Thymus (tissue), 11 donors: ENCODE results near the gene CASK. TPM values are rescaled to one million over a fixed set of nuclear protein-coding genes. Genes with fewer than 3 reads are reported as not detected.

ENCODE experiments used
- DNase-seq, 9 donors: peaks; one replicate each; pipeline ENCODE4 v3.0.0-alpha.2; 2013; ENCODE audit warnings: low spot score in 9 of 9, low read depth in 6 of 9, missing footprints in 1 of 9
- H3K27ac ChIP-seq, 2 donors: one replicate each; pipeline ENCODE4 v1.5.1; 2013; ENCODE audit warnings: control low read depth in 1 of 2, low read depth in 1 of 2, low read length in 1 of 2, mild to moderate bottlenecking in 1 of 2, moderate library complexity in 1 of 2
- H3K27me3 ChIP-seq, 2 donors: one replicate each; pipeline ENCODE4 v1.5.1; 2013; ENCODE audit warnings: low read length in 1 of 2; ENCODE audit not compliant: control insufficient read depth in 2 of 2, insufficient read depth in 1 of 2
- H3K36me3 ChIP-seq, 2 donors: one replicate each; pipeline ENCODE4 v1.5.1; 2013; ENCODE audit warnings: low read length in 1 of 2, mild to moderate bottlenecking in 1 of 2, moderate library complexity in 1 of 2; ENCODE audit not compliant: control insufficient read depth in 2 of 2, insufficient read depth in 2 of 2
- H3K4me1 ChIP-seq, 2 donors: one replicate each; pipeline ENCODE4 v1.5.1; 2013; ENCODE audit warnings: low read length in 2 of 2; ENCODE audit not compliant: control insufficient read depth in 2 of 2, insufficient read depth in 2 of 2
- H3K4me3 ChIP-seq, 2 donors: one replicate each; pipeline ENCODE4 v1.5.1; 2013; ENCODE audit warnings: low read length in 2 of 2, control low read depth in 1 of 2, mild to moderate bottlenecking in 1 of 2
- H3K9me3 ChIP-seq, 2 donors: one replicate each; pipeline ENCODE4 v1.5.1; 2013; ENCODE audit warnings: low read length in 1 of 2, mild to moderate bottlenecking in 1 of 2; ENCODE audit not compliant: control insufficient read depth in 2 of 2, insufficient read depth in 1 of 2
- WGBS: extraction: QIAGEN DNeasy Blood & Tissue Kit; methylation state at CpG from one replicate; pipeline ENCODE4 v1.1.7; 2013; 5-methylcytosine and 5-hydroxymethylcytosine counted together
- polyA plus RNA-seq: library from polyadenylated mRNA; stranded (reverse); fragments of 200-250 nt; gene quantifications from one replicate; pipeline ENCODE4 v1.2.3, GENCODE V29; 2013
- total RNA-seq: library from RNA; stranded (reverse); fragments of 120-200 nt; gene quantifications from one replicate; pipeline ENCODE4 v1.2.4, GENCODE V29; 2013
- donor health status: healthy.

Gene CASK
- total and polyA plus RNA-seq, 2 donors = 15.7 to 21.0 TPM

- no peak overlapping the region for H3K4me3 ChIP-seq
- no peak for DNase-seq
- H3K27me3 ChIP-seq = no peaks in the 10 kb centered on the region
- H3K27ac ChIP-seq = no peak overlapping the region
- H3K9me3 ChIP-seq = peaks cover 0 to 4% of the 10 kb centered on the region in 2 donors
- H3K36me3 ChIP-seq = peaks cover 0 to 3% of the 10 kb centered on the region in 2 donors
- no peaks in the 10 kb centered on the region for H3K4me1 ChIP-seq
These were observed 27.5 kb downstream of the CASK start for GRCh38 chrX:41895826-41896225.

DNA sequence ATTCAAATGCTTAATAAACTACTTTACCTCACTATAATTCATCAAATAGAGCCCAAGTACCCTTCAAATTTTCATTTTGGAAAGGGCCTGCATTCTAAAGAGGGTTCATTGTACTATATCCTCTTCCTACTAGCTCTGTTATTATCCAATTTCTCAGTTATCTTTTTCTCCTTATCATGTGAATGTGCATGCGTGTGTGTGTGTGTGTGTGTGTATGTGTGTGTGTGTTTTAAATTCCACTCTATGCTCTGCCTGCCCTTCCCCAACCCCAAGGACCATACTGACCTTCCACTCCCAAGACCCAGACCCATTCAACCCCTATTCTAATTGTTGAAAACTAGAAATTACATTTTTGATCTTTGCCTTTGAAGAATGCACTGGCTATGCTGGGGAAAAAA, 33.3 kb downstream of the CASK start:
- DNase-seq = no peak
- Histone ChIP-seq H3K9me3 (no peaks in the 10 kb centered on the region), H3K4me1 (no peaks in the 10 kb centered on the region), H3K36me3 (peaks cover 0 to 3% of the 10 kb centered on the region in 2 donors), H3K27ac (no peak overlapping the region), H3K27me3 (no peaks in the 10 kb centered on the region), H3K4me3 (no peak overlapping the region)
- 93% methylated on average over 1 of the region's 1 CpG for WGBS

- no peaks in the 10 kb centered on the region for H3K27me3 ChIP-seq
- H3K4me3 ChIP-seq = no peak overlapping the region
- WGBS = 91% methylated on average over 1 of the region's 1 CpG
- H3K36me3 ChIP-seq = peaks cover 0 to 3% of the 10 kb centered on the region in 2 donors
- no peak overlapping the region for H3K27ac ChIP-seq
- H3K9me3 ChIP-seq = no peaks in the 10 kb centered on the region
- no peak for DNase-seq
- no peaks in the 10 kb centered on the region for H3K4me1 ChIP-seq
These were observed 33.9 kb downstream of the CASK start for GRCh38 chrX:41889317-41890025.

DNA sequence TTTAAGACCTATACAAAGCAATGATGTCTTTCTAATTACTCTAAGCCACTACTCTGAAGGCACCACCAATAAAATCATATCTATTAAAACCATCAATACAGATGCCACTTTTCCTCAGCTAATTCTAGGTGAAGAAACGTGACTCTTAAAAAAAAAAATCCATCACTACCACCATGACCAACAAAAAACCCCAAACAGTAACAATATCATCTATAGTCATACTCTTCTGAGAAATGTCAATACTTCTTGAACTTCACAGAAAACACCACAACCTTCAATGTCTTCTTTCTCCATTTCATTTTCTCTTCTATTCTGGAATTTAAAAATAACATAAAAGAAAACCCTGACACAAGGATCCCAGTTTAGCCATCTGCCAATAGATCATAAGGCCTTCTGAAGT, 35.7 kb downstream of the CASK start:
- no peak overlapping the region for H3K27ac ChIP-seq
- H3K27me3 ChIP-seq = no peaks in the 10 kb centered on the region
- no peak overlapping the region for H3K4me3 ChIP-seq
- H3K4me1 ChIP-seq = no peaks in the 10 kb centered on the region
- DNase-seq = no peak
- no peaks in the 10 kb centered on the region for H3K36me3 ChIP-seq
- no peaks in the 10 kb centered on the region for H3K9me3 ChIP-seq
- WGBS = 100% methylated on average over 1 of the region's 1 CpG

GRCh38 chrX:41885724-41886123, 37.6 kb downstream of the CASK start:
- H3K9me3 ChIP-seq = no peaks in the 10 kb centered on the region
- DNase-seq = no peak
- H3K4me3 ChIP-seq = no peak overlapping the region
- no peak overlapping the region for H3K27ac ChIP-seq
- H3K4me1 ChIP-seq = no peaks in the 10 kb centered on the region
- H3K36me3 ChIP-seq = no peaks in the 10 kb centered on the region
- 97% methylated on average over 1 of the region's 1 CpG for WGBS
- no peaks in the 10 kb centered on the region for H3K27me3 ChIP-seq

GRCh38 chrX:41881166-41881565, 42.2 kb downstream of the CASK start:
- Histone ChIP-seq H3K27me3 (no peaks in the 10 kb centered on the region), H3K9me3 (no peaks in the 10 kb centered on the region), H3K27ac (no peak overlapping the region), H3K36me3 (no peaks in the 10 kb centered on the region), H3K4me3 (no peak overlapping the region), H3K4me1 (no peaks in the 10 kb centered on the region)
- DNase-seq = no peak
- WGBS = 60% methylated on average over 1 of the region's 1 CpG

DNA sequence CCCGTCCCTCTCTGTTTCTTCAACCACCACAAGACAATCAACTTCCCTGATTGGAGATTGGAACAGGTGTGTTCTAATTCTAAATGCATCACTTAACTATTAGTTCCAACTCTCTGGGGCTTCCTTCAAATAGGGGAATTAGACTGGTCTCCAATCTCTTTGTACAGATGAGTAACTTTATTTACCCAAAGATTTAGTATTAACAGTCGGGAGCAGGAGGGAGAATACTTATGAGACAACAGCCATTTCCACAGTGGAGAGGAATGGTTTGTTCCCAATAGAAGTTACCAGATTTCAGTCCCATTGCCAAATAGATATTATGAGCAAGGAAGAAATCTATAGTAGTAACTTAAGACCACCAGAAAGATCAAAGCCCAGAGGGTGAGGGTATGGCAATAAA, 46.2 kb downstream of the CASK start:
- no peak for DNase-seq
- Histone ChIP-seq H3K36me3 (no peaks in the 10 kb centered on the region), H3K4me1 (no peaks in the 10 kb centered on the region), H3K27ac (no peak overlapping the region), H3K4me3 (no peak overlapping the region), H3K9me3 (no peaks in the 10 kb centered on the region), H3K27me3 (no peaks in the 10 kb centered on the region)
- WGBS = 59% methylated on average over 2 of the region's 2 CpGs

GRCh38 chrX:41875142-41875541, 48.2 kb downstream of the CASK start:
- Histone ChIP-seq H3K27ac (no peak overlapping the region), H3K4me3 (no peak overlapping the region), H3K27me3 (no peaks in the 10 kb centered on the region), H3K9me3 (no peaks in the 10 kb centered on the region), H3K4me1 (no peaks in the 10 kb centered on the region), H3K36me3 (no peaks in the 10 kb centered on the region)
- 93% methylated on average over 1 of the region's 1 CpG for WGBS
- DNase-seq = no peak

DNA sequence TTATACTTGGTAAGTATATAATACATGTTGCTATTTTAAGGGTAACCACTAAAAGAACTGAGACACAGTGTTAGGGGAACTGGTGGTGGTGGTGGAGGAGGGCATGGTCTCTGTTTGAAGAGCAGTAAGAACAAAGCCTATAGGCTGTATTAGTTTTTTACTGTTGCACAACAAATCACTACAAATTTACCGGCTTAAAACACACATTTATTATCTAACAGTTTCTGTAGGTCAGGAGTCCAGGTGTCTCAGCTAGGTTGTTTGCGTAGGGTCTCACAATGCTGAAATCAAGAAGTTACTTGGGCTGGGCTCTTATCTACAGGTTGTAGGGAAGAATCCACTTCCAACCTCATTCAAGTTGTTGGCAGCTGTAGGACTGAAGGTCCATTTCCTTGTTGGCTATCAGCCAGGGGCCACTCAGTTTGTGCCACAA, 52.6 kb downstream of the CASK start:
- no peaks in the 10 kb centered on the region for H3K27me3 ChIP-seq
- no peak overlapping the region for H3K27ac ChIP-seq
- no peaks in the 10 kb centered on the region for H3K36me3 ChIP-seq
- no peaks in the 10 kb centered on the region for H3K9me3 ChIP-seq
- H3K4me3 ChIP-seq = no peak overlapping the region
- DNase-seq = no peak
- no peaks in the 10 kb centered on the region for H3K4me1 ChIP-seq
- 94% methylated on average over 2 of the region's 2 CpGs for WGBS
